Measurements from ENCODE around the gene HECTD1.
A peak's percentile ranks its signal among the peaks of the same experiment; 100 is the strongest.
"Not testable (repeated sequence)": the region's sequence is repeated elsewhere in the genome, so short reads cannot be mapped to it uniquely, and the experiment has no call there.

HECTD1 gene

DNA sequence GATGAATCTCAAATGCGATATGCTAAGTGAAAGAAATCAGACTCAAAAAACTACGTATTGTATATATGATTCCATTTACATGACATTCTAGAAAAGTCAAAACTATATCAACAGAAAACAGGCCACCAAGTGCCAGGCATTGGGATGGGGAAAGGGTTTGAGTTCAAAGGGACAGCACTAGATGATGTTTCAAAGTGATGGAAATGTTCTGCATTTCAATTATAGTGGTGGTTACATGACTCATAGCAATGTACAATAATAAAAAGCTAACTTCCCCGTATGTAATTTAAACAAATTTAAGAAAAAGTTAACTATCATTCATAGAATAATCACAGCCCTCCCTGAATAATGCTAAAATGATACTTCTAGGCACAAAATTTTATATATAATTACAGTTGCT lies 13.5 kb downstream of the HECTD1 start:
- H3K4me1 ChIP-seq, result peaks cover 18 to 55% (median 31%) of the 10 kb centered on the region in 10 experiments
- TF ChIP-seq Cebpa-rat (IDR thresholded peaks at IDR 0.05), result no peak
- H3K4me3 ChIP-seq, result no peak overlapping the region
- no peak overlapping the region for H3K27ac ChIP-seq
- peaks cover 90 to 100% (median 100%) of the 10 kb centered on the region in 11 experiments for H4K20me1 ChIP-seq
- peak overlapping the region in 4 of 11 experiments; percentile 26 to 72 (median 50); a peak in 4 of 22 replicates for H3K4me2 ChIP-seq
- H3K36me3 ChIP-seq, result peaks cover 59 to 94% (median 85%) of the 10 kb centered on the region in 11 experiments
- no peak overlapping the region for H3K9ac ChIP-seq
- no peaks in the 10 kb centered on the region for H3K9me3 ChIP-seq (replicated peaks in 1 of 11)
- H3K27me3 ChIP-seq, result no peaks in the 10 kb centered on the region

DNA sequence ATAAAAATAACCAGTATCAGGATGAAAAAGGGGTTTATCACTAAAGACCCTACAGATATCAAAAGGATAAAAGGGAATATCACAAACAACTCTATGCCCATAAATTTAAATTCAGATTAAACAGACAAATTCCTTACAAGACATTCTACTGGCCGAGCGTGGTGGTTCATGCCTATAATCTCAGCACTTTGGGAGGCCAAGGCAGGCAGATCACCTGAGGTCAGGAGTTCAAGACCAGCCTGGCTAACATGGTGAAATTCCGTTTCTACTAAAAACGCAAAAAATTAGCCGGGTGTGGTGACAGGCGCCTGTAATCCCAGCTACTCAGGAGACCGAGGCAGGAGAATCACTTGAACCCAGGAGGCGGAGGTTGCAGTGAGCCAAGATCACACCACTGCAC lies 15.0 kb downstream of the HECTD1 start:
- not testable (repeated sequence) for H3K9ac ChIP-seq; H3K4me3 ChIP-seq; H3K27ac ChIP-seq; H3K9me3 ChIP-seq (replicated peaks in 1 of 11); H3K27me3 ChIP-seq; H3K4me2 ChIP-seq
- Histone ChIP-seq H3K4me1 (peaks cover 18 to 47% (median 31%) of the 10 kb centered on the region in 10 experiments), H4K20me1 (peaks cover 90 to 100% (median 100%) of the 10 kb centered on the region in 11 experiments), H3K36me3 (peaks cover 53 to 94% (median 81%) of the 10 kb centered on the region in 11 experiments)

DNA sequence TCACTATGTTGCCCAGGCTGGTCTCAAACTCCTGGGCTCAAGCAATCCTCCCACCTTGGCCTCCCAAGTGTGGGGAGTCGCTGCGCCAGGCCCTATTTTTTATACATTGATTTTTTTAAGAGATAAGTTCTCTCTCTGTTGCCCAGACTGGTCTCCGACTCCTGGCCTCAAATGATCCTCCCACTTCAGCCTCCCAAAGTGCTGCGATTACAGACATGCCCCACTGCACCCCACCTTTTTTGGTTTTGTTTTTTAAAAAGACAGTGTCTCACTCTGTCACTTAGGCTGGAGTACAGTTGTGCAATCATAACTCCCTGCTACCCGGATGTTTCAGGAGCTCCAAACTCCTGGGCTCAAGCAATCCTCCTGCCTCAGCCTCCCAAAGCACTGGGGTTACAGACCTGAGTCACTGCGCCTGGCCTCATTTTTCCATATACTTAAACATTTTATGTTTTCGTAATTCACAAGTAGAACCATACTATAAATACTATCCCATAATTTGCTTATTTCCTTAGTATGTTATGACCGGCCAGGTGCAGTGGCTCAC lies 16.8 kb downstream of the HECTD1 start:
- Histone ChIP-seq H3K9ac (no peak overlapping the region), H3K4me2 (no peak overlapping the region), H3K9me3 (replicated peaks in 1 of 11) (no peaks in the 10 kb centered on the region), H4K20me1 (peaks cover 89 to 100% (median 100%) of the 10 kb centered on the region in 11 experiments), H3K4me1 (peaks cover 12 to 29% (median 19%) of the 10 kb centered on the region in 10 experiments), H3K36me3 (peaks cover 53 to 94% (median 84%) of the 10 kb centered on the region in 11 experiments), H3K27ac (no peak overlapping the region), H3K4me3 (no peak overlapping the region), H3K27me3 (no peaks in the 10 kb centered on the region)
- peak in 2 of 11 experiments; percentile 13 to 53; a peak in 1 of 22 replicates for TF ChIP-seq Cebpa-rat (IDR thresholded peaks at IDR 0.05)

DNA sequence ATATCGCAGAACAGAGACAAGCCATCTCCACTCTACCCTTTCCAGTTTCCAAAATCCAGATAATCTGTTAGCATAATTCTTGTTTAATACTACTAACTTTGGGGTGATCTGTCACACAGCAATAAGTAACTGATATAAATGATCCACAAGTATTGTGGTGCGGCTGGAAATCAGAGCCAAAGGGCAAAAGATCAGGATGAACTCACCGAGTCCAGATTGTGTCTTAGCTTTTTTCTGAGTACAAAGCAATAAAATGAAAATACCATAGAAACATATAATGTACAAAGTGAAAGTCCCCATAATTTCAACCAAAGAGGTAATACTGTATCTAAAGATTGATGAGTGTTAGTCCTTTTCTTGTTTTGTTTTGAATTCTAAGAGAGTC lies 17.4 kb downstream of the HECTD1 start:
- Histone ChIP-seq H3K4me3 (no peak overlapping the region), H3K4me1 (peaks cover 6 to 24% (median 14%) of the 10 kb centered on the region in 10 experiments), H3K4me2 (no peak overlapping the region), H4K20me1 (peaks cover 89 to 100% (median 100%) of the 10 kb centered on the region in 11 experiments), H3K27me3 (no peaks in the 10 kb centered on the region), H3K36me3 (peaks cover 55 to 96% (median 86%) of the 10 kb centered on the region in 11 experiments), H3K27ac (no peak overlapping the region), H3K9me3 (replicated peaks in 1 of 11) (no peaks in the 10 kb centered on the region), H3K9ac (no peak overlapping the region)
- TF ChIP-seq Cebpa-rat (IDR thresholded peaks at IDR 0.05), result no peak

DNA sequence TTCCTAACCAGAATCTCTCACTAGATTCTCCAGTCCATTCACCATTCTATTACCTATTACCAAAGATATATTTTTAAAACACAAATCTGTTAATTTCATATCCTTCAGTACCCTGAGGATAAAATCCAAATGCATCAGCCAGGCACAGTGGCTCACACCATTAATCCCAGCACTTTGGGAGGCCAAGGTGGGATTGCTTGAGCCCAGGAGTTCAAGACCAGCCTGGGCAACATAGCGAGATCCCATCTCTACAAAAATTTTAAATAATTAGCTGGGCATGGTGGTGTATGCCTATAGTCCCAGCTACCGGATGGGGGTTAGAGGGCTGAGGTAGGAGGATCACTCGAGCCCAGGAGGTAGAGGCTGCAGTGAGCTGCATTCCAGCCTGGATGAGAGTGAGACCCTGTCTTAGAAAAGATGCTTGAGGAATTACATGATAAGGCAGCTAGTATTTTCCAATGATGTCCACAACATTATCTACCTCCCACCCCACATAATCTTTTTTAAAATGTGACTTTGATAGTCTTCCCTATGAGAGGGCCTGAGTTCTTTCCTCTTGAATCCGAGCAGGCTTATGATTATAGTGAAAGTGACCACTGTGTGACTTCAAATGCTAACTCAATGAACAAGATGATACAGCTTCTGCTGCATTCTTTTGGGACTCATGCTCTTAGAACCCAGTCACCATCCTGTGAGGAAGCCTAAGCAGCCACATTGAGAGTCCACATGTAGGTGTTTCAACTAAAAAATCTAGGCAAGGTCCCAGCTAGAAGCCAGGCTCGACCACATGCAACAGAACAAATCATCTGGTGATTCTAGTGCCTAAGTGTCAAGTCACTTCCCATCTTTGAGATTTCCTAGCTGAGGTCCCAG lies 18.0 kb downstream of the HECTD1 start:
- no peak overlapping the region for H3K4me3 ChIP-seq
- peaks cover 0 to 17% (median 7%) of the 10 kb centered on the region in 10 experiments; a peak in 16 of 20 replicates for H3K4me1 ChIP-seq
- peaks cover 89 to 100% (median 99%) of the 10 kb centered on the region in 11 experiments for H4K20me1 ChIP-seq
- no peak overlapping the region for H3K27ac ChIP-seq
- H3K27me3 ChIP-seq, result no peaks in the 10 kb centered on the region
- no peak overlapping the region for H3K9ac ChIP-seq
- H3K36me3 ChIP-seq, result peaks cover 59 to 100% (median 91%) of the 10 kb centered on the region in 11 experiments
- TF ChIP-seq Cebpa-rat (IDR thresholded peaks at IDR 0.05), result no peak
- H3K9me3 ChIP-seq (replicated peaks in 1 of 11), result no peaks in the 10 kb centered on the region
- H3K4me2 ChIP-seq, result no peak overlapping the region

DNA sequence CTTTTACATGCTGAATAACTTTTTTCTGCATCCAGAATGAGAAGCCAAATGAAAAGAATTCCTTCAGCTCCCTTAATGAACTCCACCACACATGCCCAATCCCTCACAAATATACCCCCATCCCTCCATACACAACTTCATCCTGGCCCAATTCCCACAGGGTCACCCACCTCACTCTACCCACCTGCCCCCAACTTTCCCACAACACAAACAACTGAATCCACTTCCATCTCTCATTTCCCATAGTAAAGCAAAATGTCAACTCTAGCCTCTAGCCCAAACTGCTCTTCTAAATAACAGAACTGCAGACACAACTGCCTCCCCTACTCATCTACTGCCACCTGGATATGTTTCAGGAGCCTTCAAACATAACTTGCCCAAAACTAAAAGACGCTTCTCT lies 18.8 kb downstream of the HECTD1 start:
- no peaks in the 10 kb centered on the region for H3K27me3 ChIP-seq
- H3K4me3 ChIP-seq, result no peak overlapping the region
- peaks cover 0 to 9% (median 0%) of the 10 kb centered on the region in 10 experiments; a peak in 5 of 20 replicates for H3K4me1 ChIP-seq
- H4K20me1 ChIP-seq, result peaks cover 89 to 100% (median 99%) of the 10 kb centered on the region in 11 experiments
- H3K36me3 ChIP-seq, result peaks cover 64 to 100% (median 93%) of the 10 kb centered on the region in 11 experiments
- TF ChIP-seq Cebpa-rat (IDR thresholded peaks at IDR 0.05), result no peak
- no peak overlapping the region for H3K4me2 ChIP-seq
- H3K9me3 ChIP-seq (replicated peaks in 1 of 11), result no peaks in the 10 kb centered on the region
- no peak overlapping the region for H3K27ac ChIP-seq
- H3K9ac ChIP-seq, result no peak overlapping the region

DNA sequence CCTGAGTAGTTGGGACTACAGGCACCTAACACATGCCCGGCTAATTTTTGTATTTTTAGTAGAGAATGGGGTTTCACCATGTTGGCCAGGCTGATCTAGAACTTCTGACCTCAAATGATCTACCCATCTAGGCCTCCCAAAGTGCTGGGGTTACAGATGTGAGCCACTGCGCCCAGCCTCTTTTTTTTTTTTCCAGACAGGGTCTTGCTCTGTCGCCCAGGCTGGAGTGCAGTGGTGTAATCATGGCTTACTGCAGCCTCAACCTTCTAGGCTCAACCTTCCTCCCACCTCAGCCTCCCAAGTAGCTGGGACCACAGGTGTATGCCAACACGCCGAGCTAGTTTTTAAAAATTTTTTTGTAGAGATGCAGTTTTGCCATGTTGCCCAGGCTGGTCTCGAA lies 25.6 kb downstream of the HECTD1 start:
- Histone ChIP-seq H3K36me3 (peaks cover 62 to 94% (median 90%) of the 10 kb centered on the region in 11 experiments), H4K20me1 (peaks cover 77 to 100% (median 95%) of the 10 kb centered on the region in 11 experiments; a peak in 20 of 22 replicates)
- not testable (repeated sequence) for H3K4me3 ChIP-seq; H3K4me1 ChIP-seq; H3K4me2 ChIP-seq; H3K27me3 ChIP-seq; H3K9me3 ChIP-seq (replicated peaks in 1 of 11); H3K27ac ChIP-seq; H3K9ac ChIP-seq

DNA sequence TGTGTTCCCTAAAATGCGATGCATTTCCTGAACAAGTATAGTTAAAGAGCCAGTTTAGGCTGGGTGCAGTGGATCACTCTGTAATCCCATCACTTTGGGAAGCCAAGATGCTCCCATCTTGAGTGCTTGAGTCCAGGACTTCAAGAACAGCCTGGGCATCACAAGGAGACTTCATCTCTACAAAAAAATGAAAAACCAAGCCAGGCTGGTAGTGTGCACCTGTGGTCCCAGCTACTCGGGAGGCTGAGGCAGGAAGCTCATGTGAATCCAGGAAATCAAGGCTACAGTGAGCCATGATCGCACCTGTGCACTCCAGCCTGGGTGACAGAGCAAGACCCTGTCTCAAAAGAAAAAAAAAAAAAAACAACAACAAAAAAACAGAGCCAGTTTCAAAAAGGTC lies 26.3 kb downstream of the HECTD1 start:
- Histone ChIP-seq H3K36me3 (peaks cover 66 to 94% (median 90%) of the 10 kb centered on the region in 11 experiments), H3K27me3 (no peaks in the 10 kb centered on the region), H3K4me2 (no peak overlapping the region), H4K20me1 (peaks cover 69 to 100% (median 93%) of the 10 kb centered on the region in 11 experiments; a peak in 20 of 22 replicates), H3K4me1 (0 out of 20 replicates have a peak, but pooled peaks cover 0 to 9% (median 0%) of the 10 kb centered on the region in 10 experiments), H3K9ac (no peak overlapping the region), H3K9me3 (replicated peaks in 1 of 11) (no peaks in the 10 kb centered on the region), H3K4me3 (no peak overlapping the region), H3K27ac (no peak overlapping the region)
- TF ChIP-seq Cebpa-rat (IDR thresholded peaks at IDR 0.05), result no peak

DNA sequence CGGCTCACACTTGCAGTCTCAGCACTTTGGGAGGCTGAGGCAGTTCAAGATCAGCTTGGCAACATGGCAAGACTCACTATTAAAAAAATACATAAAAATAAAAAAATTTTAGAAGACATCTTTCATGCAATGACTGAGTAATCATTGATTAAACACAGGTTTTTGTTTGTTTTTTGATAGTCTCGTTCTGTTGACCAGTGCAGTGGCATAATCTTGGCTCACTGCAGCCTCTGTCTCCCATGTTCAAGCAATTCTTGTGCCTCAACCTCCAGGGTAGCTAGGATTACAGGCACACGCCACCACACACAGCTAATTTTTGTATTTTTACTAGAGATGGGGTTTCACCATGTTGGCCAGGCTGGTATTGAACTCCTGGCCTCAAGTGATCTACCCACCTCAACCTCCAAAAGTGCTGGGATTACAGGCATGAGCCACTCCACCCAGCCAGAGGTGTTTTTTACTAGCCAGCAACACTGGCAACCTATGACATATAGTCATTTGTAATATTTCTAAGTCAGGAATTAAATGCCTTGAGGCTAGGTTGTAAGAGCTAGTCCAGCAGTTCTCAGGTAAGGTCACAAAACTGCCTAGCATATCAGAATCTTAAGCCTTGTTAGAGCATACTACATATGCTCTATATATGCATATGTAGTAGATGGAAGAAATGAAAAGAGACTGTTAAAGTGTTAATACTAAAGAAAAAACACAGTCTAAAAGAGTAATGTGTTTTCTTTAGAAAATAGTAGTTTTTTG lies 27.1 kb downstream of the HECTD1 start:
- no peaks in the 10 kb centered on the region for H3K27me3 ChIP-seq
- H3K9ac ChIP-seq, result no peak overlapping the region
- no peak for TF ChIP-seq Cebpa-rat (IDR thresholded peaks at IDR 0.05)
- H3K4me3 ChIP-seq, result no peak overlapping the region
- H3K4me2 ChIP-seq, result no peak overlapping the region
- peaks cover 62 to 99% (median 89%) of the 10 kb centered on the region in 11 experiments; a peak in 20 of 22 replicates for H4K20me1 ChIP-seq
- H3K9me3 ChIP-seq (replicated peaks in 1 of 11), result no peaks in the 10 kb centered on the region
- peaks cover 65 to 94% (median 90%) of the 10 kb centered on the region in 11 experiments for H3K36me3 ChIP-seq
- H3K27ac ChIP-seq, result no peak overlapping the region
- H3K4me1 ChIP-seq, result 0 out of 20 replicates have a peak, but pooled peaks cover 0 to 9% (median 0%) of the 10 kb centered on the region in 10 experiments
